GM18951 (cell line): Measurements from ENCODE around the gene OCIAD2.

Experiments used
- POLR2A ChIP-seq: IDR thresholded peaks from 4 replicates; pipeline ENCODE4 v1.6.1; 2011; ENCODE audit warnings: mild to moderate bottlenecking; ENCODE audit not compliant: insufficient read length, insufficient read depth; ENCODE audit errors: extremely low read depth
- in situ Hi-C: fragments of 300-500 bp; cut with MboI; formaldehyde crosslinking; loops from one replicate; pipeline ENCODE4 v1.12.0; 2022; ENCODE audit warnings: low sequenced_read_pairs, mixed read lengths, inconsistent platforms; ENCODE audit not compliant: unreplicated experiment

OCIAD2 gene, protein sequence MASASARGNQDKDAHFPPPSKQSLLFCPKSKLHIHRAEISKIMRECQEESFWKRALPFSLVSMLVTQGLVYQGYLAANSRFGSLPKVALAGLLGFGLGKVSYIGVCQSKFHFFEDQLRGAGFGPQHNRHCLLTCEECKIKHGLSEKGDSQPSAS

GRCh38 chr4:48906206-48907173, at the start of gene OCIAD2:
OCIAD2 (minus strand) TSS chr4:48906774; CDS start chr4:48904549, 2,225 bp downstream.
- TF ChIP-seq POLR2A = peak; percentile 74
- in situ Hi-C loops = no loop called here

GRCh38 chr4:48954314-48954713, 47.7 kb upstream of the OCIAD2 start:
- no peak for TF ChIP-seq POLR2A
- in situ Hi-C loops = no loop called here

- in situ Hi-C loops = no loop called here
Observed at GRCh38 chr4:48949518-48950219, 43.1 kb upstream of the OCIAD2 start.

GRCh38 chr4:48949086-48949485, 42.5 kb upstream of the OCIAD2 start:
- TF ChIP-seq POLR2A = no peak
- in situ Hi-C loops = no loop called here

More at GRCh38 chr4:48949518-48950219, 43.1 kb upstream of the OCIAD2 start:
- no peak for TF ChIP-seq POLR2A

DNA sequence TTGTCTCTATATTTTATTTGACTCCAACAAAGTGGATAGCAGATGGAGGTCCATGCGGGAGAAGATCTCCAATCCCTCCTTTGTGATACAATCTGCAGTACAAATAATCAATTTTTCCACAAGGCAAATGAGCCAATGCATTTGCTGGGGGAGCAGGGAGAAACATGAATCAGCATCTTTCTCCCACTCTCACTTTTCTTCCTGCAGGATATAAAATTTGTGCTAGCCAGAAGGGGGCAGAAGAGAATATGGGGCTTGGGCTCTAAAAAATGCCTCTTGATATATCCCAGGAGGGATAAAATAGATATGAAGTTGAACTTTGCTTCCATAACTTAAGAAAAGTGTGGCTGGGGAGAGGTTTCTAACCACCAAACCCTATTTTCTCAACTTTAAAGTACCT, 41.2 kb upstream of the OCIAD2 start:
- in situ Hi-C loops = no loop called here
- no peak for TF ChIP-seq POLR2A

GRCh38 chr4:48945981-48946380, 39.4 kb upstream of the OCIAD2 start:
- in situ Hi-C loops = no loop called here
- TF ChIP-seq POLR2A = no peak

- in situ Hi-C loops = no loop called here
- TF ChIP-seq POLR2A = no peak
Observed at GRCh38 chr4:48944756-48945241, 38.2 kb upstream of the OCIAD2 start.

GRCh38 chr4:48944252-48944651, 37.7 kb upstream of the OCIAD2 start:
- in situ Hi-C loops = no loop called here
- no peak for TF ChIP-seq POLR2A

DNA sequence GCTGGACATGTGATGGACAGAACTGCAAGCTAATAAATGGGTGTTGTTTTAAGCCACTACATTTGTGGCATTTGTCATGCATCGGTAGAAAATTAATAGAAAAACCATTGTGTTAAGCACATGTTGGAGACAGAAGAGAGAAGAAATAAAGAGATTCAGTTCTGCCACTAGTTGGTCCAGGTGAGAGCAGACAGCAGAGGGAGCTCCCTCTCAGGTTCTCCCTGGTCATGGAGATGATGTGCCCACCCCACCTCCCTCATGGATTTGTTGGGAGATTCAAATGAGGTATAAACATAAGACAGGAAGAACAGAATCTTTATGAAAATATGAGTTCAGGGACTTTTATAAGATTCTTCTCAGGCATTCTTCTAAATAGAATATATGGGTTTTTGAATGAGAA, 36.8 kb upstream of the OCIAD2 start:
- TF ChIP-seq POLR2A = no peak
- in situ Hi-C loops = no loop called here

DNA sequence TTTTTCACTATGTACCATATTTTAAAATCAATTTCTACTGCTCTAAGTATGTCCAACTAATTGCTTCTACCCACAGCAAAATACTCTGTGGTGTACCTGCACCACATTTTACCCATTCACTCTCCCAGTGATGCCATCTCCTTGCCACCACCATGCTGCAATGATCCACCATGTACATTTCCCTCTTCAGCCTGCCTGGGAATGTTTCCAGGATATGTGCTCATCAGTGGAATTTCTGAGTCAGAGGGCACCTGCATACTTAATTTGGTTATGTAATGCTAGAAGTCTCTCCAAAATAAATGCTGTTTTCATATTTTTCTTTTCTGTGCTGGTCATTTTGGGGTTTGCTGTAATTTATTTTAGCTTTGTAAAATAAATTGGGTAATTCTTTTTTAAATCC, 33.2 kb upstream of the OCIAD2 start:
- in situ Hi-C loops = no loop called here
- TF ChIP-seq POLR2A = no peak

DNA sequence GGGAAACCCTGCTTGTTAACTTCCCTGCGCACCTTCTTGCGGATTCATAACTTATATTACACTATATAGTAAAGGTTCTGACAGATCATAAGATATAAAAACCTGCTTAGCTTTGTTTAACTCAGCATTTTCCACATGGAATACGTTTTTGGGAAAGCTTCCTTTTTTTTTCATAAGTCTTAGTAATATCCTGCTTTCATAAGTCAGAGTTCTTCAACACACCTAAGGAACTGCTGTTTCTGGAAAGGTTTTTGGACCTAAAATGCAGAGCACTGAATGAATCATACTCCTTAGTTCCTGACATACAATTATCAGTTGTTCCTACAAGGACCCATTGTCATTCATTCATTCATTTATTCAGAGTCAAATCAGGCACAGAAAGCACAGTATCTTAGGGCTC, 32.3 kb upstream of the OCIAD2 start:
- in situ Hi-C loops = no loop called here
- TF ChIP-seq POLR2A = no peak

DNA sequence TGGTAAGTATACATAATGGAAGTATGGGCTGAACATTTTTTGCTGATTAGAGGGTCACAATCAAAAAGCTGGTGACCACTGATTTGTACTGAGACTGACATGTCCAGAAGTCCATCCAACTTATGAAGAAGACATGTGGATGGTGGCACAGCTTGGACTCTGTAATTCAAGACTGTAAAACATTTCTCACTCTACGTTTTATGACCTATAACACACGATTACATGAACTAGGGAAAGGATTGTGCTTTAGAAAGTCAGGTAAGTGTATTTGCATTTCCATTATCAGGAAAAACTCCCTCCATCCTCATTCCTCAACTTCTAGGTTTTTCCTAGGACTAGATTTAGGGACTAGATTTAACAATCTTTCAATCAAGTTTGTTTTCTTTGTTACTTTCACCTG, 30.5 kb upstream of the OCIAD2 start:
- in situ Hi-C loops = no loop called here
- TF ChIP-seq POLR2A = no peak

- TF ChIP-seq POLR2A = no peak
- in situ Hi-C loops = no loop called here
Observed at GRCh38 chr4:48931459-48931858, 24.9 kb upstream of the OCIAD2 start.
